Ascending aorta (tissue), 2 donors: ENCODE data around the gene MTG1. TPM values are rescaled to one million over a fixed set of nuclear protein-coding genes. Genes with fewer than 3 reads are reported as not detected.

Experiments
- DNase-seq, 2 donors: peaks; one replicate each; pipeline ENCODE4 v3.0.0-alpha.2; 2019; ENCODE audit warnings: low spot score in 2 of 2
- H3K27ac ChIP-seq, 2 donors: fragments of 200-600 bp; sonication (generic); one replicate each; pipeline ENCODE4 v1.5.1; 2016 to 2017; ENCODE audit warnings: mild to moderate bottlenecking in 1 of 2
- H3K27me3 ChIP-seq: fragments of 200-600 bp; sonication (generic); one replicate; pipeline ENCODE4 v1.5.1; 2017
- H3K36me3 ChIP-seq, 2 donors: fragments of 200-600 bp; sonication (generic); one replicate each; pipeline ENCODE4 v1.5.1; 2016
- H3K4me1 ChIP-seq, 2 donors: fragments of 200-600 bp; sonication (generic); one replicate each; pipeline ENCODE4 v1.5.1; 2016 to 2017; ENCODE audit warnings: mild to moderate bottlenecking in 1 of 2
- H3K4me3 ChIP-seq, 2 donors: fragments of 200-600 bp; sonication (generic); one replicate each; pipeline ENCODE4 v1.5.1; 2016 to 2017; ENCODE audit warnings: mild to moderate bottlenecking in 1 of 2
- H3K9me3 ChIP-seq, 2 donors: fragments of 200-600 bp; sonication (generic); one replicate each; pipeline ENCODE4 v1.5.1; 2016
- intact Hi-C: fragments of 100-400 bp; cut with DNase I; formaldehyde crosslinking; loops from one replicate; pipeline ENCODE4 v1.15.1; 2023
- total RNA-seq: library from RNA; depleted of rRNA; stranded (reverse); fragments of >200 nt; gene quantifications from one replicate; pipeline ENCODE4 v1.1.0, GENCODE V29; 2016
- TF ChIP-seq, protein P1 (sequence below), 3 experiments: fragments of 200-600 bp in 2 of 3; fragments of 450-650 bp in 1 of 3; sonication (generic) in 2 of 3; IDR thresholded peaks; one replicate each; pipeline ENCODE4 v1.5.1; 2016 to 2019; ENCODE audit warnings: antibody characterized with exemption in 3 of 3, mild to moderate bottlenecking in 1 of 3, moderate library complexity in 1 of 3

Gene MTG1, protein sequence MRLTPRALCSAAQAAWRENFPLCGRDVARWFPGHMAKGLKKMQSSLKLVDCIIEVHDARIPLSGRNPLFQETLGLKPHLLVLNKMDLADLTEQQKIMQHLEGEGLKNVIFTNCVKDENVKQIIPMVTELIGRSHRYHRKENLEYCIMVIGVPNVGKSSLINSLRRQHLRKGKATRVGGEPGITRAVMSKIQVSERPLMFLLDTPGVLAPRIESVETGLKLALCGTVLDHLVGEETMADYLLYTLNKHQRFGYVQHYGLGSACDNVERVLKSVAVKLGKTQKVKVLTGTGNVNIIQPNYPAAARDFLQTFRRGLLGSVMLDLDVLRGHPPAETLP
- 37.8 TPM for total RNA-seq

- intact Hi-C loops = loop anchor here (1.0 to 5.0 kb wide), 4 partner anchors 15 to 132 kb away; partner anchors contain the start of genes ECHS1, PAOX, TUBGCP2 and ZNF511
- Histone ChIP-seq H3K4me3 (peak within 1 kb of the TSS; percentile 85 to 97), H3K27ac (peak within 1 kb of the TSS; percentile 68 to 82), H3K9me3 (no peaks in the 10 kb centered on the region), H3K4me1 (peaks cover 0 to 14% of the 10 kb centered on the region in 2 donors), H3K27me3 (no peaks in the 10 kb centered on the region), H3K36me3 (peaks cover 7 to 29% of the 10 kb centered on the region in 2 donors)
- peak; percentile 58 to 95 for DNase-seq
- TF ChIP-seq, protein P1, sequence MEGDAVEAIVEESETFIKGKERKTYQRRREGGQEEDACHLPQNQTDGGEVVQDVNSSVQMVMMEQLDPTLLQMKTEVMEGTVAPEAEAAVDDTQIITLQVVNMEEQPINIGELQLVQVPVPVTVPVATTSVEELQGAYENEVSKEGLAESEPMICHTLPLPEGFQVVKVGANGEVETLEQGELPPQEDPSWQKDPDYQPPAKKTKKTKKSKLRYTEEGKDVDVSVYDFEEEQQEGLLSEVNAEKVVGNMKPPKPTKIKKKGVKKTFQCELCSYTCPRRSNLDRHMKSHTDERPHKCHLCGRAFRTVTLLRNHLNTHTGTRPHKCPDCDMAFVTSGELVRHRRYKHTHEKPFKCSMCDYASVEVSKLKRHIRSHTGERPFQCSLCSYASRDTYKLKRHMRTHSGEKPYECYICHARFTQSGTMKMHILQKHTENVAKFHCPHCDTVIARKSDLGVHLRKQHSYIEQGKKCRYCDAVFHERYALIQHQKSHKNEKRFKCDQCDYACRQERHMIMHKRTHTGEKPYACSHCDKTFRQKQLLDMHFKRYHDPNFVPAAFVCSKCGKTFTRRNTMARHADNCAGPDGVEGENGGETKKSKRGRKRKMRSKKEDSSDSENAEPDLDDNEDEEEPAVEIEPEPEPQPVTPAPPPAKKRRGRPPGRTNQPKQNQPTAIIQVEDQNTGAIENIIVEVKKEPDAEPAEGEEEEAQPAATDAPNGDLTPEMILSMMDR (IDR thresholded peaks at IDR 0.05) = peak in 2 of 3 experiments; percentile 22 to 30
These were observed at the start of gene MTG1 for GRCh38 chr10:133394064-133394663. MTG1 (plus strand) TSS chr10:133394157; CDS start chr10:133394221, 64 bp downstream.

- intact Hi-C loops = no loop called here
- TF ChIP-seq, protein P1 (IDR thresholded peaks at IDR 0.05) = no peak
- Histone ChIP-seq H3K36me3 (no peaks in the 10 kb centered on the region), H3K27ac (no peak overlapping the region), H3K9me3 (no peaks in the 10 kb centered on the region), H3K4me1 (no peaks in the 10 kb centered on the region), H3K27me3 (no peaks in the 10 kb centered on the region), H3K4me3 (no peak overlapping the region)
- no peak for DNase-seq
These were observed 49.7 kb upstream of the MTG1 start for GRCh38 chr10:133344236-133344635.

- H3K27me3 ChIP-seq = no peaks in the 10 kb centered on the region
- no peak overlapping the region for H3K27ac ChIP-seq
- no peak for DNase-seq
- H3K9me3 ChIP-seq = no peaks in the 10 kb centered on the region
- intact Hi-C loops = no loop called here
- no peak overlapping the region for H3K4me3 ChIP-seq
- no peaks in the 10 kb centered on the region for H3K36me3 ChIP-seq
- H3K4me1 ChIP-seq = no peaks in the 10 kb centered on the region
- TF ChIP-seq, protein P1 (IDR thresholded peaks at IDR 0.05) = no peak
These were observed 47.5 kb upstream of the MTG1 start for GRCh38 chr10:133346413-133346812.

GRCh38 chr10:133347710-133348517 is 46.0 kb upstream of the MTG1 start:
- Histone ChIP-seq H3K4me3 (no peak overlapping the region), H3K4me1 (no peaks in the 10 kb centered on the region), H3K27me3 (no peaks in the 10 kb centered on the region), H3K27ac (no peak overlapping the region), H3K9me3 (no peaks in the 10 kb centered on the region), H3K36me3 (no peaks in the 10 kb centered on the region)
- TF ChIP-seq, protein P1 (IDR thresholded peaks at IDR 0.05) = no peak
- DNase-seq = no peak
- intact Hi-C loops = no loop called here

GRCh38 chr10:133349160-133349568 is 44.8 kb upstream of the MTG1 start:
- Histone ChIP-seq H3K36me3 (no peaks in the 10 kb centered on the region), H3K9me3 (no peaks in the 10 kb centered on the region), H3K27me3 (no peaks in the 10 kb centered on the region), H3K4me3 (no peak overlapping the region), H3K4me1 (no peaks in the 10 kb centered on the region), H3K27ac (no peak overlapping the region)
- intact Hi-C loops = no loop called here
- TF ChIP-seq, protein P1 (IDR thresholded peaks at IDR 0.05) = no peak
- no peak for DNase-seq
